Testis (tissue), 3 donors: ENCODE measurements around the gene NTSR2. TPM values are rescaled to one million over a fixed set of nuclear protein-coding genes. Genes with fewer than 3 reads are reported as not detected.

Experiments
- DNase-seq: peaks from one replicate; pipeline ENCODE4 v3.0.0-alpha.2; 2019
- H3K27ac ChIP-seq, 2 donors: fragments of 200-600 bp; sonication (generic); one replicate each; pipeline ENCODE4 v1.5.1; 2019
- H3K27me3 ChIP-seq: fragments of 200-600 bp; sonication (generic); one replicate; pipeline ENCODE4 v1.5.1; 2019
- H3K36me3 ChIP-seq: fragments of 200-600 bp; sonication (generic); one replicate; pipeline ENCODE4 v1.5.1; 2017; ENCODE audit warnings: low read depth; ENCODE audit errors: missing control alignments
- H3K4me1 ChIP-seq: fragments of 200-600 bp; sonication (generic); one replicate; pipeline ENCODE4 v1.5.1; 2019
- H3K4me3 ChIP-seq, 2 donors: fragments of 200-600 bp; sonication (generic); one replicate each; pipeline ENCODE4 v1.5.1; 2017 to 2019
- H3K9me3 ChIP-seq: fragments of 200-600 bp; sonication (generic); one replicate; pipeline ENCODE4 v1.5.1; 2017
- CTCF ChIP-seq, 3 experiments: fragments of 450-650 bp in 2 of 3; fragments of 200-600 bp in 1 of 3; sonication (generic) in 1 of 3; IDR thresholded peaks; one replicate each; pipeline ENCODE4 v1.5.1; 2016 to 2019; ENCODE audit warnings: antibody characterized with exemption in 3 of 3, mild to moderate bottlenecking in 2 of 3, moderate library complexity in 1 of 3
- POLR2A ChIP-seq: fragments of 450-650 bp; IDR thresholded peaks from one replicate; pipeline ENCODE4 v1.6.1; 2017; ENCODE audit warnings: antibody characterized with exemption, mild to moderate bottlenecking, moderate library complexity
- WGBS, 2 donors: methylation state at CpG; one replicate each; pipeline ENCODE4 v1.1.5; 2018; 5-methylcytosine and 5-hydroxymethylcytosine counted together
- intact Hi-C: fragments of 100-400 bp; cut with DNase I; formaldehyde crosslinking; loops from one replicate; pipeline ENCODE4 v1.15.1; 2023; ENCODE audit warnings: low total_unique reads
- polyA plus RNA-seq: library from polyadenylated mRNA; stranded (reverse); fragments of 350-450 nt; fragmentation: Illumina TruSeq; extraction: RNeasy Lipid Tissue Mini Kit (QIAGEN cat#74804); gene quantifications from one replicate; pipeline ENCODE4 v1.2.3, GENCODE V29; 2014; ENCODE audit warnings: low read depth, low replicate concordance; ENCODE audit not compliant: insufficient read depth
- total RNA-seq, 2 donors: library from RNA; depleted of rRNA; stranded (reverse); fragments of >200 nt; gene quantifications; one replicate each; pipeline ENCODE4 v1.2.3, GENCODE V29; 2016

Gene NTSR2
- total and polyA plus RNA-seq, 3 donors from 2014 or later: 0.47 to 0.68 TPM; not detected in 1

GRCh38 chr2:11711751-11712150, 41.8 kb upstream of the NTSR2 start:
- Histone ChIP-seq H3K36me3 (no peaks in the 10 kb centered on the region), H3K4me1 (peaks cover 6% of the 10 kb centered on the region), H3K9me3 (no peaks in the 10 kb centered on the region), H3K4me3 (no peak overlapping the region), H3K27ac (no peak overlapping the region), H3K27me3 (no peaks in the 10 kb centered on the region)
- intact Hi-C loops: no loop called here
- WGBS, 2 donors: 83 to 84% methylated on average over 8 of the region's 8 CpGs
- DNase-seq: no peak
- TF ChIP-seq POLR2A (no peak), CTCF (IDR thresholded peaks at IDR 0.05) (no peak)

- 75 to 84% methylated on average over 1 of the region's 1 CpG for WGBS, 2 donors
These were observed 41.3 kb upstream of the NTSR2 start for GRCh38 chr2:11711354-11711716.

GRCh38 chr2:11710632-11711353, 40.8 kb upstream of the NTSR2 start:
- Histone ChIP-seq H3K4me3 (no peak overlapping the region), H3K9me3 (no peaks in the 10 kb centered on the region), H3K27ac (no peak overlapping the region), H3K4me1 (peaks cover 6% of the 10 kb centered on the region), H3K27me3 (no peaks in the 10 kb centered on the region), H3K36me3 (no peaks in the 10 kb centered on the region)
- WGBS, 2 donors: 39 to 41% methylated on average over 3 of the region's 3 CpGs
- DNase-seq: no peak
- intact Hi-C loops: no loop called here
- TF ChIP-seq CTCF (IDR thresholded peaks at IDR 0.05) (no peak), POLR2A (no peak)

More at GRCh38 chr2:11711354-11711716, 41.3 kb upstream of the NTSR2 start:
- no peak for DNase-seq
- Histone ChIP-seq H3K9me3 (no peaks in the 10 kb centered on the region), H3K27ac (no peak overlapping the region), H3K4me1 (peaks cover 6% of the 10 kb centered on the region), H3K4me3 (no peak overlapping the region), H3K27me3 (no peaks in the 10 kb centered on the region), H3K36me3 (no peaks in the 10 kb centered on the region)
- TF ChIP-seq POLR2A (no peak), CTCF (IDR thresholded peaks at IDR 0.05) (no peak)
- intact Hi-C loops: no loop called here

- Histone ChIP-seq H3K27ac (no peak overlapping the region), H3K36me3 (no peaks in the 10 kb centered on the region), H3K27me3 (no peaks in the 10 kb centered on the region), H3K9me3 (no peaks in the 10 kb centered on the region), H3K4me1 (peaks cover 6% of the 10 kb centered on the region), H3K4me3 (no peak overlapping the region)
- 65 to 74% methylated on average over 3 of the region's 3 CpGs for WGBS, 2 donors
- intact Hi-C loops: no loop called here
- TF ChIP-seq CTCF (IDR thresholded peaks at IDR 0.05): no peak
- DNase-seq: no peak
These were observed 40.2 kb upstream of the NTSR2 start for GRCh38 chr2:11710210-11710609.

GRCh38 chr2:11709293-11709692, 39.3 kb upstream of the NTSR2 start:
- TF ChIP-seq CTCF (IDR thresholded peaks at IDR 0.05): no peak
- TF ChIP-seq POLR2A: no peak
- H3K4me3 ChIP-seq: no peak overlapping the region
- peaks cover 6% of the 10 kb centered on the region for H3K4me1 ChIP-seq
- H3K36me3 ChIP-seq: no peaks in the 10 kb centered on the region
- no peak overlapping the region for H3K27ac ChIP-seq
- intact Hi-C loops: no loop called here
- DNase-seq: no peak
- no peaks in the 10 kb centered on the region for H3K9me3 ChIP-seq
- no peaks in the 10 kb centered on the region for H3K27me3 ChIP-seq
- WGBS, 2 donors: 95% methylated on average over 8 of the region's 8 CpGs
